ENCODE data around the gene REN. TPM values are rescaled to one million over a fixed set of nuclear protein-coding genes. Genes with fewer than 3 reads are reported as not detected.

Gene REN
- total RNA-seq, 1 experiment from 2014 or later: not detected

GRCh38 chr1:204212715-204213114, 46.6 kb upstream of the REN start:
- no peak overlapping the region for H3K18ac ChIP-seq (ENCODE audit: insufficient read length, low read depth, low read length)
- WGBS (ENCODE audit: extremely low coverage, insufficient read length, low lambda C conversion rate): no CpG with 5 or more reads among the region's 3 CpGs

More at GRCh38 chr1:204212715-204213114, 46.6 kb upstream of the REN start:
- no peak overlapping the region for H3T11ph ChIP-seq (ENCODE audit: low read length)
- Mint-ChIP-seq H3K36me3 (ENCODE audit: insufficient read depth in 1 of 3, low read depth in 3 of 3) (no peaks in the 10 kb centered on the region), H3K4me3 (no peak overlapping the region), H3K9me3 (no peaks in the 10 kb centered on the region), H3K27me3 (ENCODE audit: low read depth) (peaks cover under 1% of the 10 kb centered on the region), H3K4me1 (peaks cover 4 to 6% of the 10 kb centered on the region in 2 experiments; a peak in 3 of 4 replicates), H3K27ac (no peak overlapping the region)
- no peak for TF ChIP-seq CTCF (conservative IDR thresholded peaks at IDR 0.05)
- H2BK5ac ChIP-seq (ENCODE audit: insufficient read length, low read length): no peak overlapping the region
- H4K91ac ChIP-seq (ENCODE audit: insufficient read length, low read depth, low read length): no peak overlapping the region
- no peak overlapping the region for H2BK12ac ChIP-seq (ENCODE audit: insufficient read length, low read depth, low read length)
- H4K5ac ChIP-seq (ENCODE audit: insufficient read length, low read depth, low read length): no peak overlapping the region
- no peak overlapping the region for H3K9ac ChIP-seq (ENCODE audit: extremely low read depth, insufficient read length, low read length)
- no peaks in the 10 kb centered on the region for H3K79me1 ChIP-seq (ENCODE audit: insufficient read depth, low read depth, low read length, poor library complexity, severe bottlenecking)
- no peak overlapping the region for H4K8ac ChIP-seq (replicated peaks; ENCODE audit: insufficient read length, low read depth, low read length)
- no peak overlapping the region for H3K56ac ChIP-seq (ENCODE audit: insufficient read length, low read depth, low read length)
- H3K23me2 ChIP-seq (ENCODE audit: insufficient read length, low read depth, low read length, poor library complexity, severe bottlenecking): peaks cover 11% of the 10 kb centered on the region
- no peak overlapping the region for H3K27ac ChIP-seq (ENCODE audit: insufficient read length, low read depth, low read length)
- H3K27me3 ChIP-seq (ENCODE audit: insufficient read depth, low read length): no peaks in the 10 kb centered on the region
- H2AFZ ChIP-seq (ENCODE audit: low read length): no peak overlapping the region
- H2AK5ac ChIP-seq (ENCODE audit: insufficient read length, low read length): no peak overlapping the region
- no peak overlapping the region for H2BK120ac ChIP-seq (ENCODE audit: low read depth, low read length, poor library complexity, severe bottlenecking)
- H3K9me3 ChIP-seq (ENCODE audit: control insufficient read depth, low read depth, low read length): no peaks in the 10 kb centered on the region
- no peak overlapping the region for H3K4me2 ChIP-seq (ENCODE audit: insufficient read depth, insufficient read length, low read length)
- H3K23ac ChIP-seq (ENCODE audit: insufficient read length, low read depth, low read length): no peak overlapping the region
- H3K4ac ChIP-seq (ENCODE audit: low read depth, low read length): no peak overlapping the region
- H3K14ac ChIP-seq (ENCODE audit: insufficient read depth, low read length): no peak overlapping the region
- H3K4me1 ChIP-seq (ENCODE audit: insufficient read depth, low read length): peaks cover 3% of the 10 kb centered on the region; the same call in 1 of the 2 replicates
- no peaks in the 10 kb centered on the region for H3K79me2 ChIP-seq (ENCODE audit: insufficient read depth, low read length)
- H4K20me1 ChIP-seq (ENCODE audit: control insufficient read depth, insufficient read depth, insufficient read length): no peaks in the 10 kb centered on the region
- DNase-seq: no peak
- no peak overlapping the region for H2BK20ac ChIP-seq (ENCODE audit: low read depth, low read length, poor library complexity, severe bottlenecking)
- no peak overlapping the region for H2BK15ac ChIP-seq (ENCODE audit: low read depth, low read length)

Measured in H9 (cell line).